SU-DHL-6 (cell line): ENCODE data around the gene C5orf58.

Source experiments
- H2AFZ ChIP-seq: fragments of 200-600 bp; sonication (generic); 2 replicates; pipeline ENCODE4 v1.6.1; 2014; ENCODE audit warnings: low read depth, mild to moderate bottlenecking, moderate library complexity, mixed read lengths, antibody characterized with exemption, low read length; ENCODE audit not compliant: severe bottlenecking
- H3F3A ChIP-seq: fragments of 200-600 bp; shearing (Covaris generic); 2 replicates; pipeline ENCODE4 v1.6.0; 2016; ENCODE audit warnings: antibody characterized with exemption, mild to moderate bottlenecking; ENCODE audit not compliant: insufficient read depth
- H3K27ac ChIP-seq: fragments of 200-600 bp; sonication (generic); 2 replicates; pipeline ENCODE4 v1.5.1; 2016; ENCODE audit warnings: low read depth, mild to moderate bottlenecking, low read length, moderate library complexity, mixed read lengths
- H3K27me3 ChIP-seq: fragments of 200-600 bp; sonication (generic), shearing (Covaris generic); 2 replicates; pipeline ENCODE4 v1.6.0; 2014; ENCODE audit warnings: mild to moderate bottlenecking, low read length
- H3K36me3 ChIP-seq: fragments of 200-600 bp; sonication (generic); 2 replicates; pipeline ENCODE4 v1.6.1; 2014; ENCODE audit warnings: mild to moderate bottlenecking, low read length, mixed read lengths
- H3K4me2 ChIP-seq: fragments of 300-600, 200-600 bp; shearing (Covaris generic), sonication (generic); 2 replicates; pipeline ENCODE4 v1.6.0; 2014; ENCODE audit warnings: low read length, low read depth, mild to moderate bottlenecking; ENCODE audit not compliant: poor library complexity, severe bottlenecking
- H3K4me3 ChIP-seq: fragments of 200-600 bp; sonication (generic); 2 replicates; pipeline ENCODE4 v1.5.1; 2014; ENCODE audit warnings: antibody characterized with exemption, low read length, mild to moderate bottlenecking, mixed read lengths; ENCODE audit not compliant: insufficient read depth, poor library complexity, severe bottlenecking
- H3K79me2 ChIP-seq: fragments of 200-600 bp; sonication (generic); 2 replicates; pipeline ENCODE4 v1.6.1; 2014; ENCODE audit warnings: mild to moderate bottlenecking, low read length, moderate library complexity; ENCODE audit not compliant: insufficient read depth
- H3K9ac ChIP-seq: fragments of 200-600 bp; sonication (generic); 2 replicates; pipeline ENCODE4 v1.7.0; 2014; ENCODE audit warnings: mild to moderate bottlenecking, low read length
- H3K9me2 ChIP-seq: fragments of 200-600 bp; sonication (generic); replicated peaks from 2 replicates; pipeline ENCODE4 v1.6.1; 2014; ENCODE audit warnings: low read length; ENCODE audit not compliant: insufficient read depth
- H3K9me3 ChIP-seq: fragments of 200-600 bp; sonication (generic); 2 replicates; pipeline ENCODE4 v1.6.1; 2014; ENCODE audit warnings: low read length, mixed read lengths; ENCODE audit not compliant: insufficient read depth
- H4K20me1 ChIP-seq: fragments of 200-600 bp; sonication (generic); 2 replicates; pipeline ENCODE4 v1.6.1; 2014; ENCODE audit warnings: low read depth, mild to moderate bottlenecking, antibody characterized with exemption, low read length, moderate library complexity, mixed read lengths
- EZH2phosphoT487 ChIP-seq: fragments of 200-600 bp; sonication (generic), shearing (Covaris generic); conservative IDR thresholded peaks from 2 replicates; pipeline ENCODE4 v1.6.1; 2018; ENCODE audit warnings: mild to moderate bottlenecking, antibody characterized with exemption, low read length, moderate library complexity, mixed read lengths
- TF ChIP-seq, protein P1 (sequence below): fragments of 200-600 bp; sonication (generic); IDR thresholded peaks from one replicate; pipeline ENCODE4 v1.5.1; 2017; ENCODE audit warnings: antibody characterized with exemption, mild to moderate bottlenecking, low read length, moderate library complexity; ENCODE audit not compliant: insufficient read depth, poor library complexity, severe bottlenecking

The C5orf58 gene

DNA sequence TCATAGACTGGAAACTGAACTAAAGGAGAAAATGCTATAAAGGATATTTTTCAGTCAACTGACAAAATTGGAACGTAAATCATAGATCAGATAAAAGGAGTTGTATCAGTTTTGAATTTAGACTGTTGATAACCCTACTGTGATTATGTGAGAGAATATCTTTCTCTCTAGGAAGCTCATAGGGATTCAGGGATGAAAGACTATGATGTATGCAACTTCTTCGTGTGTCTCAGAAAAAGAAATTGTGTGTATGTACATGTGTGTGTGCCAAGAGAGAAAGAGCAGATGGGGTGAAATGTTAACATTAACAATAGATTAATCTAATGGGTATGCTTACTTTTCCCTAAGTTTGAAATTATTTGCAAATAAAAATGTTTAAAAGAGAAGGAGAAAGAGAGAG lies 30.7 kb upstream of the C5orf58 start:
- H3K9me2 ChIP-seq = no peaks in the 10 kb centered on the region
- no peak overlapping the region for H3K27ac ChIP-seq
- H3K9ac ChIP-seq = no peak overlapping the region
- H4K20me1 ChIP-seq = no peaks in the 10 kb centered on the region
- no peaks in the 10 kb centered on the region for H3K9me3 ChIP-seq
- no peaks in the 10 kb centered on the region for H3K27me3 ChIP-seq
- H3K4me3 ChIP-seq = no peak overlapping the region
- H3K4me2 ChIP-seq = no peak overlapping the region
- H3F3A ChIP-seq = no peaks in the 10 kb centered on the region
- H2AFZ ChIP-seq = no peak overlapping the region
- TF ChIP-seq, protein P1, sequence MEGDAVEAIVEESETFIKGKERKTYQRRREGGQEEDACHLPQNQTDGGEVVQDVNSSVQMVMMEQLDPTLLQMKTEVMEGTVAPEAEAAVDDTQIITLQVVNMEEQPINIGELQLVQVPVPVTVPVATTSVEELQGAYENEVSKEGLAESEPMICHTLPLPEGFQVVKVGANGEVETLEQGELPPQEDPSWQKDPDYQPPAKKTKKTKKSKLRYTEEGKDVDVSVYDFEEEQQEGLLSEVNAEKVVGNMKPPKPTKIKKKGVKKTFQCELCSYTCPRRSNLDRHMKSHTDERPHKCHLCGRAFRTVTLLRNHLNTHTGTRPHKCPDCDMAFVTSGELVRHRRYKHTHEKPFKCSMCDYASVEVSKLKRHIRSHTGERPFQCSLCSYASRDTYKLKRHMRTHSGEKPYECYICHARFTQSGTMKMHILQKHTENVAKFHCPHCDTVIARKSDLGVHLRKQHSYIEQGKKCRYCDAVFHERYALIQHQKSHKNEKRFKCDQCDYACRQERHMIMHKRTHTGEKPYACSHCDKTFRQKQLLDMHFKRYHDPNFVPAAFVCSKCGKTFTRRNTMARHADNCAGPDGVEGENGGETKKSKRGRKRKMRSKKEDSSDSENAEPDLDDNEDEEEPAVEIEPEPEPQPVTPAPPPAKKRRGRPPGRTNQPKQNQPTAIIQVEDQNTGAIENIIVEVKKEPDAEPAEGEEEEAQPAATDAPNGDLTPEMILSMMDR = no peak
- no peak for TF ChIP-seq EZH2phosphoT487
- H3K36me3 ChIP-seq = no peaks in the 10 kb centered on the region
- H3K79me2 ChIP-seq = no peaks in the 10 kb centered on the region

DNA sequence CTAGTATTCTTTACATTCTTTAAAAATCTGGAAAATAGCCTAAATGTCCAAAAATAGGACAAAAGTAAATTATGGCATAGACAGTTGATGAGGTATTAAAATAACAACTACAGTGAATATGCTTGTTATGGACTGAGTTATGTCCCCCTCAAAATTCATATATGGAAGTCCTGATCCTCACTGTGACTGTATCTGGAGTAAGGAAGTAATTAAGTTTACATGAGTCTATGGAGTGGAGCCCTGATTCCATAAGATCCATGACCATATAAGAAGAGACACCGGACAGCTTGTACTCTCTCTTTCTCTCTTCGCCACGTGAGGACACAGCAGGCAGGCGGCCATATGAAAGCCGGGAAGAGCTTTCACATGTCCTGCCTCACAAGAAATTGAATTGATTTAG lies 28.6 kb upstream of the C5orf58 start:
- H3K27ac ChIP-seq = no peak overlapping the region
- no peaks in the 10 kb centered on the region for H3K27me3 ChIP-seq
- H3K79me2 ChIP-seq = no peaks in the 10 kb centered on the region
- no peaks in the 10 kb centered on the region for H3K36me3 ChIP-seq
- no peak overlapping the region for H3K4me3 ChIP-seq
- H3K9me3 ChIP-seq = no peaks in the 10 kb centered on the region
- no peak for TF ChIP-seq EZH2phosphoT487
- TF ChIP-seq, protein P1 = no peak
- no peak overlapping the region for H3K4me2 ChIP-seq
- H3K9me2 ChIP-seq = no peaks in the 10 kb centered on the region
- no peaks in the 10 kb centered on the region for H3F3A ChIP-seq
- H3K9ac ChIP-seq = no peak overlapping the region
- H2AFZ ChIP-seq = no peak overlapping the region
- H4K20me1 ChIP-seq = no peaks in the 10 kb centered on the region

DNA sequence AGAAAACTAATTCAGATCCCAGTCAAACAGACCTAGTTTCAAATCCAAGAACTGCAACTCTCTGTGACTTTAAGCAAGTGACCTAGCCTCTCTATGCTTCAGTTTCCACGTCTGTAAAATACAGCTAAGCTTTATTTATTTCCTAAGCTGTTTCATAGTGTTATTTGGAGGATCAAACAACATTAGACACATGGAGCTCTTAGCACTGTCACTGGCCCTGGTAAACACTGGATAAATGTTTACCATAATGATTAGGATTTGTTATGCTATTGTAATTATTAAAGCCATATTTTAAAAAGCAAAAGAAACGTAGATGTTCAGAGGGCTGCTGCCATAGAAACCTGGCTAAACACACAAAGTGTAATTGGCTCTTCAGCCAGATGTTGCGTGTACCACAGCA lies 26.6 kb upstream of the C5orf58 start:
- Histone ChIP-seq H3K27me3 (no peaks in the 10 kb centered on the region), H3F3A (no peaks in the 10 kb centered on the region), H3K9ac (no peak overlapping the region), H3K4me2 (no peak overlapping the region), H3K4me3 (no peak overlapping the region), H3K9me3 (no peaks in the 10 kb centered on the region), H4K20me1 (no peaks in the 10 kb centered on the region), H3K9me2 (no peaks in the 10 kb centered on the region), H3K79me2 (no peaks in the 10 kb centered on the region), H3K27ac (no peak overlapping the region), H3K36me3 (no peaks in the 10 kb centered on the region), H2AFZ (no peak overlapping the region)
- TF ChIP-seq, protein P1 = no peak
- TF ChIP-seq EZH2phosphoT487 = no peak

DNA sequence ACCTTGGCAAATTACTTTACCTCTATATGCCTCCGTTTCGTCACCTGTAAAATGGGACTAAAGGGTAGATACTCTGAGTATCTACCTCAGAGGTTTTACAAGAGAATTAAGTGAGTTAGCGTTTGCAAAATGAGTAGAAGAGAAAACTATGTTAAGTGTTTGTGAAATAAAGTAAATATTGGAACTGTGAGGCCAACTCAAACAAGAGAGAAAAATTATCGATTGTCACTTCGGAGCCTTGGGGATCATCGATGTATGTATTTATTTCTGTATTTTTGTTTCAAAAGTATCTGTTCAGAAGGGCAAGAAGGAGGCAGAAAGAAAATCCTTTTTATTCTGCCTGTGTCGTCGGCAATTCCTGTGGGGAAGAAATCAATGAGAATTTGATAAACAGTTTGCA lies 25.8 kb upstream of the C5orf58 start:
- no peak overlapping the region for H3K4me3 ChIP-seq
- no peaks in the 10 kb centered on the region for H3K36me3 ChIP-seq
- no peaks in the 10 kb centered on the region for H3F3A ChIP-seq
- TF ChIP-seq, protein P1 = no peak
- no peak for TF ChIP-seq EZH2phosphoT487
- H3K4me2 ChIP-seq = no peak overlapping the region
- H3K27ac ChIP-seq = no peak overlapping the region
- H3K27me3 ChIP-seq = no peaks in the 10 kb centered on the region
- no peaks in the 10 kb centered on the region for H3K9me2 ChIP-seq
- H2AFZ ChIP-seq = no peak overlapping the region
- H3K79me2 ChIP-seq = no peaks in the 10 kb centered on the region
- H3K9me3 ChIP-seq = no peaks in the 10 kb centered on the region
- H3K9ac ChIP-seq = no peak overlapping the region
- H4K20me1 ChIP-seq = no peaks in the 10 kb centered on the region
